Activated CD8-positive, alpha-beta T cell treated with anti-CD3 and anti-CD28 coated beads, Interleukin-2, amount 10 ng/mL, durations not matched to agents 7 days and 5 days (primary cell): ENCODE measurements around the gene CHMP6. TPM values are rescaled to one million over a fixed set of nuclear protein-coding genes. Genes with fewer than 3 reads are reported as not detected.
A peak's percentile ranks its signal among the peaks of the same experiment; 100 is the strongest.

Source experiments
- ATAC-seq: fragments of 150-1000 bp; cut with Tn5 transposase; one replicate; pipeline ENCODE4 v1.10.0; 2021; ENCODE audit warnings: moderate library complexity
- CTCF ChIA-PET: fragments of 350-600 bp; sonication (Branson Sonifier 250); formaldehyde crosslinking; loops from one replicate; lab custom pipeline; 2021; ENCODE audit warnings: antibody characterized with exemption; lab: Charles Lee
- POLR2A ChIA-PET: fragments of 350-600 bp; sonication (Branson Sonifier 250); formaldehyde crosslinking; loops from one replicate; lab custom pipeline; 2021; ENCODE audit warnings: antibody characterized with exemption; lab: Charles Lee
- DNase-seq: peaks from one replicate; pipeline ENCODE4 v3.0.0-alpha.2; 2020
- H3K27ac Mint-ChIP-seq: one replicate; pipeline ENCODE4 v1.8.0; 2021; ENCODE audit warnings: mild to moderate bottlenecking, mixed read lengths
- H3K27me3 Mint-ChIP-seq: one replicate; pipeline ENCODE4 v1.8.0; 2021; ENCODE audit warnings: low read depth, mixed read lengths
- H3K36me3 Mint-ChIP-seq: one replicate; pipeline ENCODE4 v1.8.0; 2021; ENCODE audit warnings: low read depth, mixed read lengths
- H3K4me1 Mint-ChIP-seq: one replicate; pipeline ENCODE4 v1.8.0; 2021; ENCODE audit warnings: low read depth, mixed read lengths
- H3K4me3 Mint-ChIP-seq: one replicate; pipeline ENCODE4 v1.8.0; 2021; ENCODE audit warnings: mild to moderate bottlenecking, mixed read lengths
- H3K9me3 Mint-ChIP-seq: one replicate; pipeline ENCODE4 v1.8.0; 2022; ENCODE audit warnings: mixed read lengths; ENCODE audit not compliant: insufficient read depth
- total RNA-seq, 2 experiments: library from RNA; stranded (reverse); gene quantifications; one replicate each; pipeline ENCODE4 v1.2.3, GENCODE V29; 2021

The CHMP6 gene
- total RNA-seq, 2 experiments from 2014 or later = 32.4 to 35.5 TPM

DNA sequence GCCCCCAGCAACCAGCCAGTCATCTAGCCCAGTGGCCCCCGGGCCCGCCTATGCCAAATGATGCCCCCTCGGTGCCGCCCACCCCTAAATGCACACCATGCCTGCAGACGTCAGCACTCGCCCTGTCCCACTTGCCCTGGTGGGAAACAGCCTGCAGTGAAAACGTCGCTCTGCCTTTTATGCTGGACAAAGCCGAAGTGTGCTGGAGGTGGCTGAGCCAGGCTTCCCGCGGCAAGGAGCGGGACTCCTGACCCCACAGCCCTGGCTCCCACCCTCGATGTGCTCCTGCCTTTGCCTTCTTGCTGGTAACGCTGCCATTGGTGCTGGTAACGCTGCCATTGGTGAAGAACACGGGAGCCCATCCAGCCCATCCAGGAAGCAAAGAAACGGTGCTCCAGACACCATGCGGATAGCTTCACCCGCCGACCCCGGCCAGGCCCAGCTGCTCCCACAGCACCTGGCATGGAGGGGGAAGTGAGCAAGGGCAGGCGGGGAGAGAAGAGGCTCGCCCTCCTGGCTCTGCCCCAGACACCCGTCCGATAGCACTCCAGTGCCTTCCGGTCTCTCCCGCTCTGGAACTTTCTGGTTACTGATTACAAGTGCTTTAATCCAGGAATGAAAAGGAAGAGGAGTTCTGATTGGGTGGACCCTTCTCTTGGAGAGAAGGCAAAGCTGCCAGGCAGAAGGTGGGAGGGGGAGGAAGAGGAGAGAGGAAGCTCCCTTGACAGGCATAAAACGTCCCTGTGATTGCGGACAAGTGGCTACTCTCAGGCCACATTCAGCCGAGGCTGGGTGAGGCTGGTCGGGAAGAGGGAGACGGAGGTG lies 39.3 kb downstream of the CHMP6 start:
- Mint-ChIP-seq H3K4me3 (no peak overlapping the region), H3K27ac (no peak overlapping the region), H3K9me3 (peaks cover 4% of the 10 kb centered on the region), H3K4me1 (peaks cover 9% of the 10 kb centered on the region), H3K27me3 (peaks cover 30% of the 10 kb centered on the region), H3K36me3 (no peaks in the 10 kb centered on the region)
- ChIA-PET CTCF (no interaction called here), POLR2A (no interaction called here)
- no peak for ATAC-seq
- no peak for DNase-seq

- Mint-ChIP-seq H3K4me3 (no peak overlapping the region), H3K9me3 (peaks cover 4% of the 10 kb centered on the region), H3K27ac (no peak overlapping the region), H3K27me3 (peaks cover 38% of the 10 kb centered on the region), H3K4me1 (peaks cover 13% of the 10 kb centered on the region), H3K36me3 (no peaks in the 10 kb centered on the region)
- ChIA-PET POLR2A (no interaction called here), CTCF (interaction anchor here (2.6 kb wide), 1 partner anchor 8 kb away, joined by 15 read pairs; no protein-coding TSS in a partner anchor)
- no peak for ATAC-seq
- DNase-seq = no peak
Measured at GRCh38 chr17:81031566-81032550, 40.2 kb downstream of the CHMP6 start.

- no peaks in the 10 kb centered on the region for H3K36me3 Mint-ChIP-seq
- no peak overlapping the region for H3K27ac Mint-ChIP-seq
- H3K27me3 Mint-ChIP-seq = peaks cover 43% of the 10 kb centered on the region
- no peaks in the 10 kb centered on the region for H3K9me3 Mint-ChIP-seq
- ATAC-seq = no peak
- DNase-seq = no peak
- H3K4me3 Mint-ChIP-seq = no peak overlapping the region
- ChIA-PET POLR2A (no interaction called here), CTCF (interaction anchor here (1.2 to 2.6 kb wide), 2 partner anchors 9 to 65 kb away, joined by 3 to 15 read pairs; no protein-coding TSS in a partner anchor)
- H3K4me1 Mint-ChIP-seq = peaks cover 13% of the 10 kb centered on the region
Measured at GRCh38 chr17:81032641-81033480, 41.2 kb downstream of the CHMP6 start.

- no peak for DNase-seq
- H3K36me3 Mint-ChIP-seq = no peaks in the 10 kb centered on the region
- POLR2A ChIA-PET = no interaction called here
- H3K4me3 Mint-ChIP-seq = peak overlapping the region; percentile 67
- peaks cover 43% of the 10 kb centered on the region for H3K27me3 Mint-ChIP-seq
- H3K9me3 Mint-ChIP-seq = no peaks in the 10 kb centered on the region
- no peak overlapping the region for H3K27ac Mint-ChIP-seq
- peaks cover 13% of the 10 kb centered on the region for H3K4me1 Mint-ChIP-seq
- no peak for ATAC-seq
- CTCF ChIA-PET = interaction anchor here (1.2 to 2.6 kb wide), 2 partner anchors 10 to 65 kb away, joined by 3 to 15 read pairs; no protein-coding TSS in a partner anchor
Measured at GRCh38 chr17:81033535-81034167, 42.0 kb downstream of the CHMP6 start.

DNA sequence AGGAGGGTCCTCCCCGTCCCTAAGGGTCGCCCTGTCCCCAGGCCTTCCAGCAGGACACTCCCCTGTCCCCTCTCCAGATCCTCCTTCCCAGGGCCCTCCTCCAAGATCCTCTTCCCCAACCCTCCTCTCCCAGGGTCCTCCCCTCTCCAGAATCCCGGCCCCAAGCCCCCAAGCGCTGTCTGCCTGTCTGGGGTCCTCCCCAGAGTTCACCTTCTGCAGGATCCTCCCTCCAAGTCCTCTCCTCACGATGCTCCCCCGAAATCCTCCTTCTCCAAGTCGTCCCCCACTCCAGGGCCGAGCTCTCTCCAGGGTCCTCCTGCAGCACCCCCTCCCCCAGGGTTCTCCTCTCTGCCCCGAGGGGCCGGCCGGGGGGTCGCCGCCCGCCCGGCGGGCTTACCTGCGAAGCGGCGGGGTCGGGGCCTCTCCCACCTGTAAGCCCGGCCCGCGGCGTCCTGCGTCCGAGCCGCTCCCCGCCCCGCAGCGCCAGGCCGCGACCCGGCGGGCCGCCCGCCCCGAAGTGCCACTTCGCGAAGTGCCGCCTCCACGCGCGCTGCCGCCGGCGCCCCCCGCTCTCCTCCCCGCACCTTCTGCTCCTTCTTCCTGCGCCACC lies 42.6 kb downstream of the CHMP6 start:
- ChIA-PET CTCF (interaction anchor here (1.2 to 2.6 kb wide), 2 partner anchors 11 to 64 kb away, joined by 3 to 15 read pairs; no protein-coding TSS in a partner anchor), POLR2A (no interaction called here)
- H3K9me3 Mint-ChIP-seq = no peaks in the 10 kb centered on the region
- H3K27ac Mint-ChIP-seq = no peak overlapping the region
- H3K4me1 Mint-ChIP-seq = peaks cover 13% of the 10 kb centered on the region
- DNase-seq (no peak), ATAC-seq (peak; percentile 34)
- peak overlapping the region; percentile 67 for H3K4me3 Mint-ChIP-seq
- peaks cover 39% of the 10 kb centered on the region for H3K27me3 Mint-ChIP-seq
- H3K36me3 Mint-ChIP-seq = no peaks in the 10 kb centered on the region

DNA sequence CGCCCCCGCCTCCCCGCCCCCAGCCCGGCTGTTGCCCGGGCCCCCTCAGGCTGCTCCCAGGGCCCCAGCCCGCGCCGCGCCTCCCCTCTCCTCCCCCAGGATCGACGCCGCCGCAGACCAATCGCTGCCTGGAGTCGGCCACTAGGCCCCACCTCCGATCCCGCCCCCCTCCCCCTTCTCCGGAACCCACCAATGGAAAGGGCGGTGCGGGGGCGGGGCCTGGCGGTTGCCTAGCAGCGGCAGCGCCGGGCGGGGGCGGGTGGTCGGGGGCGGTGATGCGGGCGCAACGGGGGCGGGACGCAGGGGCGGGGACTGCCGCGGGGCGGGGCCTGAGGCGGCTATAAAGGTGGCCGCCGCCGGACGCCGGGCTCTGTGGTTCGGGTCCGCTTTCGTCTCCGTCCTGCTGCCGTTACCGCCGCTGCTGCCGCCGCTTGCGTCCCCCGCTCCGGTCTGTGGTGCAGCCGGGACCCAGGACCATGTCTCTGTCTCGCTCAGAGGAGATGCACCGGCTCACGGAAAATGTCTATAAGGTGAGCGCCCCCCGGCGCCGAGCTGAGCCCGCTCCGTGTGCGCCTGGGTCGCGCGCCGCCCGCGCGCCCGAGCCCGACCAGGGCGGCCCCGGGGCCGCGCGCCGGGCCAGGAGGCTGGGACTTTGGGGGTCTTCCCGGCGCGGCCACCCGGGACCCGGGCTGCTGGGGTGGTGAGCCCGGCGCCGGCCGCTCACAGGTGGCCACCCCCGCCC lies 43.3 kb downstream of the CHMP6 start, which contains the start of gene BAIAP2:
Gene BAIAP2 (plus strand): TSS at position 373 of the 742 bp plus-strand sequence. CDS start 104 bp downstream, at position 477.
- peak within 1 kb of the TSS; percentile 14 for H3K27ac Mint-ChIP-seq
- peak; percentile 83 for ATAC-seq
- ChIA-PET POLR2A (no interaction called here), CTCF (interaction anchor here (1.8 kb wide), 1 partner anchor 11 kb away, joined by 4 read pairs; no protein-coding TSS in a partner anchor)
- peaks cover 39% of the 10 kb centered on the region for H3K27me3 Mint-ChIP-seq
- peak; percentile 97 for DNase-seq
- peak within 1 kb of the TSS; percentile 80 for H3K4me3 Mint-ChIP-seq
- H3K4me1 Mint-ChIP-seq = peaks cover 13% of the 10 kb centered on the region
- H3K9me3 Mint-ChIP-seq = no peaks in the 10 kb centered on the region
- no peaks in the 10 kb centered on the region for H3K36me3 Mint-ChIP-seq

- Mint-ChIP-seq H3K27me3 (peaks cover 37% of the 10 kb centered on the region), H3K4me1 (peaks cover 13% of the 10 kb centered on the region), H3K27ac (peak overlapping the region; percentile 14), H3K9me3 (no peaks in the 10 kb centered on the region), H3K36me3 (no peaks in the 10 kb centered on the region), H3K4me3 (peak overlapping the region; percentile 64)
- DNase-seq = no peak
- no peak for ATAC-seq
- ChIA-PET POLR2A (no interaction called here), CTCF (interaction anchor here (0.9 to 1.8 kb wide), 2 partner anchors 12 to 41 kb away, joined by 3 to 4 read pairs; no protein-coding TSS in a partner anchor)
Measured at GRCh38 chr17:81035521-81036196, 44.0 kb downstream of the CHMP6 start.

- POLR2A ChIA-PET = no interaction called here
- H3K9me3 Mint-ChIP-seq = no peaks in the 10 kb centered on the region
- H3K27me3 Mint-ChIP-seq = peaks cover 37% of the 10 kb centered on the region
- H3K36me3 Mint-ChIP-seq = no peaks in the 10 kb centered on the region
- ATAC-seq = no peak
- CTCF ChIA-PET = interaction anchor here (0.9 to 1.8 kb wide), 3 partner anchors 13 to 40 kb away, joined by 3 to 5 read pairs (median 4); no protein-coding TSS in a partner anchor
- no peak for DNase-seq
- peaks cover 13% of the 10 kb centered on the region for H3K4me1 Mint-ChIP-seq
- H3K27ac Mint-ChIP-seq = no peak overlapping the region
- peak overlapping the region; percentile 64 for H3K4me3 Mint-ChIP-seq
Measured at GRCh38 chr17:81036197-81036941, 44.7 kb downstream of the CHMP6 start.
